ENCODE results near the gene BIVM.

Gene BIVM

GRCh38 chr13:102788683-102789082 lies 10.2 kb upstream of the BIVM start:
- DNase-seq = no peak

- no peak for DNase-seq
Observed at GRCh38 chr13:102792396-102792795, 6.5 kb upstream of the BIVM start.

GRCh38 chr13:102793611-102794355 lies 5.1 kb upstream of the BIVM start:
- no peak for DNase-seq

- no peak for DNase-seq
Observed at GRCh38 chr13:102799426-102800144, 666 bp downstream of the BIVM start.

GRCh38 chr13:102800145-102801041 lies 1.5 kb downstream of the BIVM start:
- peak; percentile 88 for DNase-seq

GRCh38 chr13:102805680-102806079 lies 6.8 kb downstream of the BIVM start:
- DNase-seq = no peak

GRCh38 chr13:102807699-102808098 lies 8.8 kb downstream of the BIVM start:
- DNase-seq = no peak

- no peak for DNase-seq
Observed at GRCh38 chr13:102812611-102813287, 13.8 kb downstream of the BIVM start.

- DNase-seq = no peak
Observed at GRCh38 chr13:102814025-102814607, 15.2 kb downstream of the BIVM start.

- DNase-seq = no peak
Observed at GRCh38 chr13:102814793-102815192, 15.9 kb downstream of the BIVM start.

- DNase-seq = no peak
Observed at GRCh38 chr13:102815788-102816187, 16.9 kb downstream of the BIVM start.

GRCh38 chr13:102816708-102817107 lies 17.8 kb downstream of the BIVM start:
- DNase-seq = no peak

GRCh38 chr13:102817241-102817640 lies 18.3 kb downstream of the BIVM start:
- no peak for DNase-seq

- DNase-seq = no peak
Observed at GRCh38 chr13:102817907-102818306, 19.0 kb downstream of the BIVM start.

- DNase-seq = no peak
Observed at GRCh38 chr13:102825400-102825799, 26.5 kb downstream of the BIVM start.

GRCh38 chr13:102825921-102826706 lies 27.2 kb downstream of the BIVM start:
- no peak for DNase-seq

GRCh38 chr13:102830646-102831045 lies 31.7 kb downstream of the BIVM start:
- DNase-seq = no peak

- no peak for DNase-seq
Observed at GRCh38 chr13:102836471-102836870, 37.6 kb downstream of the BIVM start.

GRCh38 chr13:102838273-102838672 lies 39.4 kb downstream of the BIVM start:
- DNase-seq = no peak

GRCh38 chr13:102838982-102839381 lies 40.1 kb downstream of the BIVM start:
- DNase-seq = no peak

- DNase-seq = no peak
Observed at GRCh38 chr13:102839462-102839861, 40.5 kb downstream of the BIVM start.

- no peak for DNase-seq
Observed at GRCh38 chr13:102845289-102845629, 46.3 kb downstream of the BIVM start.
